ENCODE data around the gene OR5I1.

DNA sequence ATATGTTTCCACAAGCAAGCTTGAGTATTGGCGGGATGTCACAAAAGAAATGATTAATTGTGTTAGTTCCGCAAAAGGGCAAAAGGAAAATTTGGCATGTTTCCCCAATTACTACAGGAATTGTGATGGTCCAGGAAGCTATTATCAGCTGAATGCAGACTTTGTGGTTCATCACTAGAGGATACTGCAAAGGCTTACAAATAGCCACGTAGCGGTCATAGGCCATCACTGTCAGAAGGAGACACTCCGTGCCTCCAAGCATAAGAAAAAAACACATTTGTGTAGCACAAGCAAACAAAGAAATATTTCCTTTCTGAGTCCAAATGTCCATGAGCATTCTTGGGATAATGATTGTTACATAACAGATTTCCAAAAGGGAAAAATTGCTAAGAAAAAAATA is 31.7 kb upstream of the OR5I1 start:
- TF ChIP-seq, protein P1, sequence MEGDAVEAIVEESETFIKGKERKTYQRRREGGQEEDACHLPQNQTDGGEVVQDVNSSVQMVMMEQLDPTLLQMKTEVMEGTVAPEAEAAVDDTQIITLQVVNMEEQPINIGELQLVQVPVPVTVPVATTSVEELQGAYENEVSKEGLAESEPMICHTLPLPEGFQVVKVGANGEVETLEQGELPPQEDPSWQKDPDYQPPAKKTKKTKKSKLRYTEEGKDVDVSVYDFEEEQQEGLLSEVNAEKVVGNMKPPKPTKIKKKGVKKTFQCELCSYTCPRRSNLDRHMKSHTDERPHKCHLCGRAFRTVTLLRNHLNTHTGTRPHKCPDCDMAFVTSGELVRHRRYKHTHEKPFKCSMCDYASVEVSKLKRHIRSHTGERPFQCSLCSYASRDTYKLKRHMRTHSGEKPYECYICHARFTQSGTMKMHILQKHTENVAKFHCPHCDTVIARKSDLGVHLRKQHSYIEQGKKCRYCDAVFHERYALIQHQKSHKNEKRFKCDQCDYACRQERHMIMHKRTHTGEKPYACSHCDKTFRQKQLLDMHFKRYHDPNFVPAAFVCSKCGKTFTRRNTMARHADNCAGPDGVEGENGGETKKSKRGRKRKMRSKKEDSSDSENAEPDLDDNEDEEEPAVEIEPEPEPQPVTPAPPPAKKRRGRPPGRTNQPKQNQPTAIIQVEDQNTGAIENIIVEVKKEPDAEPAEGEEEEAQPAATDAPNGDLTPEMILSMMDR (IDR thresholded peaks at IDR 0.05), result no peak
- no peak for TF ChIP-seq POLR2A (IDR thresholded peaks at IDR 0.05)

All from vagina (tissue), 2 donors.